NCI-H345 (cell line): ENCODE results near the gene PSMA8.
"Not testable (repeated sequence)": the region's sequence is repeated elsewhere in the genome, so short reads cannot be mapped to it uniquely, and the experiment has no call there.

ENCODE experiments used
- DNase-seq: peaks from one replicate; lab custom pipeline; 2025; lab: John Stamatoyannopoulos, UW

PSMA8 gene

GRCh38 chr18:26133652-26134051 lies at the start of gene PSMA8:
Gene PSMA8 (plus strand): TSS chr18:26133869. CDS start chr18:26133966, 97 bp downstream.
- DNase-seq, result no peak

DNA sequence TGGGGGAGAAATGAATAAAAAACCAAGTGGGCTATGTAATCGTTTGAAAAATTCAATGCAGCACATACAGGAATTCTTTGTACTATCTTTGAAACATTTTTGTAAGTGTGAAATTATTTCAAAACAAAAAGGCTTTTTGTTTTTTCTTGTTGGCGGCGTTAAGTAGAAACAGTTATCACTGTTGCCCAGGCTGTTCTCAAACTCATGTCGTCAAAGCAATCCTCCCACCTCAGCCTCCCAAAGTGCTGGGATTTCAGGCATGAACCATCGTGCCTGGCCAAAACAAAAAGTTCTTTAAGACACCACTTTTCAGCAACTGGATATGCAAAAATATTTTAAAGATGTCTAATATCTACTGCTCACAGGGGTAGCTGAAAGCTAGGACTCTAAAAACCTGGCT lies 48.6 kb upstream of the PSMA8 start:
- no peak for DNase-seq

- no peak for DNase-seq
Observed at GRCh38 chr18:26086959-26087358, 46.7 kb upstream of the PSMA8 start.

DNA sequence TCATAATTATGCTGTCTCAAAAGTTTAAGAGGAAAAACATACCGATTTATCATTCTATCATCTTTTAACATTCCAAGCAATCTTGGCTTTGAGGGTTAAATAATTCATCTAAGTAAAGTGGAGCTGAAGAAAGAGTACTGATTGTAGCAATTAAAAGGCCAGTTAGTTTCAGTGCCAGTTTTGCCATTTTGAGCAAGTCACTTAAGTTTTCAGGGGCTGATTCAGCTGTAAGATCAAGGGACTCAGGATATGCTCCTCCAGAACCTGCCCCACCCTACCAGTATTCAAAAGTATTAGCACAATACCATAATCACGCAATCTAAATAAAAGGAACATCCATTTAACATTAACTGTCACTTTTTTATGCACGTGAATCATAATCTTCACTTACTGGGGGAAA lies 45.2 kb upstream of the PSMA8 start:
- no peak for DNase-seq

GRCh38 chr18:26089293-26090129 lies 44.2 kb upstream of the PSMA8 start:
- peak; percentile 9 for DNase-seq

DNA sequence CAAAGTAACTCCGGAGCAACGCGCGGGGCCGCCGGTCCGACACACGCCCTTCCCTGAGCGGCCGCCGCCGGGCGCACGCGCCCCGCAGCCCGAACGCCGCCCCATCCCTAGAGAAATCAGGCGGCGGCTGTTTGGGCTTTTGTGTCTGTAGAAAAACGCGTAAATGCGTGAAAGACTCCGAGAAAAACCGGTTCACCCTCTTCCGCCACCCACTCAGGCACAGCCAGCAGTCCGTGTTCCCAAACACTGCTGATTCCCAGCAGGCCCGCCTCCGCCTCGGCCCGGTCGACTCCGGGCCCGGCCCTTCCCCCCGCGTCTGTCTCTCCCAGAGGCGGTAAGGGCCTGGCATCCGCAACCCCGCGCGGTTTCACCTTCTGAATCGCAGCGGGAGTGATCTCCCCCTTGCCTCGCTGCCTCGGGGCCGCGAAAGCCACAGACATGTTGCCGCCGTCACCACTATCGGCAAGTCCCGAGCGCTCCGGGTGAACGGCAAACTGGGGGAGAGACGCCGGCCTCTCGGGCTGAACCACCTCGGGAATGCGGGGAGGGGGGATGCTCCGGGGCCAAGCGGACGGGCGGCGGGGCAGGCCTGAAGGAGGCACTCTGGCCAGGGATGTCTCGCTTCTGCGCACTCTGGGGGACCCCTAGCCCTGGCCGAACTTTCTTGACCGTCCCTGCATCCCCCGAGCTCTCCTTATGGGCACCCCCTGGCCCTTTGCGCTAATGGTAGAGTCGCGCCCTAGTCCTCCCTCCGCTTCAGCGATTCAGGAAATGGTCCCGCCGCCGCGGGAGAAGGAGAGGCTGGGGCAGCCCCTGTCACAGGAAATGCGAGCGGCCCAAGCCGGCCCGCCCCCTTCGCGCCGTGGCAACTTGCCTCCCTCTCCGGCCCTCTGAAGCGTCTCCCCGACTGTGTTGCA lies 43.3 kb upstream of the PSMA8 start, which contains the start of gene SS18:
Gene SS18, minus strand, starts transcription at position 484 of the 917 bp plus-strand sequence. Its CDS starts 44 bp downstream, at position 440.
- peak; percentile 90 for DNase-seq

DNA sequence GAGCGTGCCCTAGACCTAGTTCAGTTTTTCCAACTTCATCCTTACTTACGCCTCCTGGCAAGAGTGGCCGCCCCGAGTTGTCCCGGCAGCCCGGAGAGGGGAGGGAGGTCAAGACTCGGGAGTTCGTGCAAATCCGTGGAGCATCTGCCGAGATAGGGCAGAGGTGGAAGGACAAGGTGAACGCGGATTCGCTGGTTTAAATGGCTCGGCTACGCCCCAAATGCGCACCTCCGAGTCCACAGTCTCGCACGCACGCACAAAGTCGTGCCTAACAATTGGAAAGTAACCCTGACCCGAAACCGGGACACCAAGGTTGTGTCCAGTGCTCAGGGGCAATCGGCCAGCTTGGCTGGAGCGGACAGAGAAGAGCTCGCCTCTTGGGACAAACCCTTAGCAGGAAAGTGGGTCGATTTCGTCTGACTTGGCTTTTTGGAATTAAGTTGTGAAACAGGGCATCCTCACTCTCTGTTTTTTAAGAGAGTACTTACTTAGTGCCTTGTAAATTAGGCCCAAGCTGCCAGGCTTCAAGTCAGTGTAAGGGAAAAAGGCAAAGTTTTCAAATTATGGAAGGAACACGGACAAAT lies 42.5 kb upstream of the PSMA8 start:
- peak; percentile 67 for DNase-seq

GRCh38 chr18:26096852-26097251 lies 36.8 kb upstream of the PSMA8 start:
- no peak for DNase-seq

DNA sequence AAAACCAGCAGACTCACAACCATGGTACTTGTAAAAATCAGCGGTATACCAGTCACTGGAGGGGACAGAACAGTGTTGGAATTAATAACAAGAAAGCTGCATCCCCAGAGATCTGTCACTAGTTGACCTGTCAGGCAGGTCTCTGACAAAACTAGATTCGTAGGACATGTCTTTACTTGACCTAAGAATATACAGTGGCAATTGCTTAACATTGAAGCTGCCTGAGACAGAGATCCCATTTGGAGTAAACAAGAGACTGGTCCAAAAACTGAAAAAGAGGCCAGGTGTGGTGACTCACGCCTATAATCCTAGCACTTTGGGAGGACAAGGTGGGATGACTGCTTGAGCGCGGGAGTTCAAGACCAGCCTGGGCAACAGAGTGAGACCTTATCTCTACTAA lies 36.1 kb upstream of the PSMA8 start:
- DNase-seq, result no peak

DNA sequence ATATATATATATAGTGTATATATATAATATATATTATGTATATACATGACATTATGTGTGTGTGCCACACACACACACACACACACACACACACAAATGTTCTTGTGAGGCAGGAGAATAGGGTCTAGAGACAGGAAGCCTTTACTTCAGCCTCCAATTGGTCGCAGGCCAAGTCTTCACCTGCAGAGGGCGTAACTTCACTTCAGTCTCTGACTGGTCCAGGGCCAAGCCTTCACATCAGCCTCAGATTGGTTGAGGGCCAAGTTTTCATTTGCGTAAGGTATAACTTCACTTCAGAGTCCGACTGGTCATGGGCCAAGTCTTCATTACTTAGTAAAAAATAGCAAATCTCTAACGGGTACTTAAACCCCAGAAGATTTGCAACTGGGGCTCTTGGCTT lies 30.1 kb upstream of the PSMA8 start:
- DNase-seq, result no peak

GRCh38 chr18:26104035-26104434 lies 29.6 kb upstream of the PSMA8 start:
- DNase-seq, result no peak

DNA sequence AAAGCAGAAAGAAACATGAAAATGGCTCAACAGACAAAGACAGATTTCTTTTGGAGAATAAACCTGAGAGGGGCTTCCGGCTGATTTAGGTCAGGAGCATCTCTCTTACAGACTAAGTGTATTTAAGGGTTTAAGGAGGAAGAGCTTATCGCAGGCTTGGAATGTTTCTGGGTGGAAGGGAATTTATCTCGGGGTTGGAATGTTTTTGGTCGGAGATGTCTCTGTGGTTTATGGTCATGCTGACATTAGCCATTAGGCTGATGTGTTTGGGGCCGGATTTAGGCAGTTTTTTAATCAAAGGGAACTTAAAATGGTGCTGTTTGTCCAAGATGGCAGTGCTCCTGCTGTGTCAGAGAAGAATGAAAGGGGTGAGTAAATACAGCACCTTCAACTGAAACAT lies 14.4 kb upstream of the PSMA8 start:
- DNase-seq, result no peak

DNA sequence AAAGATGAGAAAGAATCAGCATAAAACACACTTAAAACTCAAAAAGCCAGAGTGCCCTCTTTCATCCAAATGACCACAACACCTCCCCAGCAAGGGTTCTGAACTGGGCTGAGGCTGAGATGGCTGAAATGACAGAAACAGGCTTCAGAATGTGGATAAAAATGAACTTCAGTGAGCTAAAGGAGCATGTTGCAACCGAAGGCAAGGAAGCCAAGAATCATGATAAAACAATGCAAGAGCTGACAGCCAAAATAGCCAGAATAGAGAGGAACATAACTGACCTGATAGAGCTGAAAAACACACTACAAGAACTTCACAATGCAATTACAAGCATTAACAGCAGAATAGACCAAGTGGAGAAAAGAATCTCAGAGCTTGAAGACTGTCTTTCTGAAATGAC lies 12.2 kb upstream of the PSMA8 start:
- no peak for DNase-seq

- DNase-seq, result not testable (repeated sequence)
Observed at GRCh38 chr18:26121994-26122393, 11.7 kb upstream of the PSMA8 start.

DNA sequence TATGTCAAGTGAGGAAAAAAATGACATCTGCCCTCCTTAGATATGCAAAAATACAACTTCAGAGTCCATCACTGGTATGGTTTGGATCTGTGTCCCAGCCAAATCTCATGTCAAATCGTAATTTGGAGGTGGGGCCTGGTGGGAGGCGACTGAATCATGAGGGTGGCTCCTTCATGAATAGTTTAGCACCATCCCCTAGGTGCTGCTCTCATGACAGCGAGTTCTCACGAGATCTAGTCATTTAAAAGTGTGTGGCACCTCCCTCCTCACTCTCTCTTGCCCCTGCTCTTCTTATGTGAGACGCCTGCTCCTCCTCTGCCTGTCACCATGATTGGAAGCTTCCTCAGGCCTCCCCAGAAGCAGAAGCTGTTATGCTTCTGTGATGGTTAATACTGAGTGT lies 5.9 kb upstream of the PSMA8 start:
- DNase-seq, result no peak

- not testable (repeated sequence) for DNase-seq
Observed at GRCh38 chr18:26128192-26128591, 5.5 kb upstream of the PSMA8 start.

DNA sequence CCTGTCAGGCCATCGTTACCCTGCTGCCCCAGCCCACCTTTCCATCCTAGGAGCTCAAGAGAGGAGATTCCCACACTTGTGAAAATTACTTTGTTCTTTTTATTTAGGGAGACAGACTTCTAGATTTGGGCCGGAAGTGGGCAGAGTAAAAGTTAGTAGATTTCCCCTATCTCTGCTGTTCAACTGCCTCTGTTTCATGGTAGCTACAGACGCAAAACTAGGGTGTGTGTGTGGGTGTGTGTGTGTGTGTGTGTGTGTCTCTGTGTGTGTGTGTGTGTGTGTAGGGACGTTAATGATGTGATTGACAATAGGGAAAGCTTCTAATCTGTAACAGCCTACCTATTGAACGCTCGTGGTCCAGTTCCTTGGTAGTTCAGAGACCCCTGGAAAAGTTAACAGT lies 438 bp downstream of the PSMA8 start:
- no peak for DNase-seq

DNA sequence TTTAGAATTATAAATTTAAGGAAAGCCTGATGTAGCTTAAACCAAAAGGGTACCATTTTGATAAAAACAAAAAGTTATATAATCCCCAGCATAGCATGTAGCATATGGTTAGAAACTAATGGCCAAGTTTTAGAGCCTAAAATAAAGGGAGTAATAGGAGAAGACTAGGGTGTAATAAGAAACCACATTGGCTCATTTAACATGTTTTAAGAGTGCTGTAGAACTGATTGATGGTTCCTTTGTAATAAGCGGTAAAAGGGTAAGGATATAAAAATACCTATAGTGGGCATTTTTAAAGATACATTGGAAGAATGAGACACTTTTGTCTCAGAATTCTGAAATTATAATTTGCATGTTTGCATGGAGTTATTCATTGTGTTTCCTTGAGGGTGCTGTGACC lies 1.9 kb downstream of the PSMA8 start:
- DNase-seq, result no peak

- no peak for DNase-seq
Observed at GRCh38 chr18:26157326-26157725, 23.7 kb downstream of the PSMA8 start.

- no peak for DNase-seq
Observed at GRCh38 chr18:26159353-26159752, 25.7 kb downstream of the PSMA8 start.

- DNase-seq, result no peak
Observed at GRCh38 chr18:26164571-26164970, 30.9 kb downstream of the PSMA8 start.

- not testable (repeated sequence) for DNase-seq
Observed at GRCh38 chr18:26167592-26167991, 33.9 kb downstream of the PSMA8 start.
